ENCODE measurements around the gene SHISA5. TPM values are rescaled to one million over a fixed set of nuclear protein-coding genes. Genes with fewer than 3 reads are reported as not detected.

The SHISA5 gene
- total and polyA plus RNA-seq, 2 experiments from 2014 or later, result 192 to 369 TPM

- no peak overlapping the region for H3K4me3 ChIP-seq
- no peaks in the 10 kb centered on the region for H4K20me1 ChIP-seq (ENCODE audit: insufficient read depth, poor library complexity, severe bottlenecking)
- H3K27ac ChIP-seq, result no peak overlapping the region
- no peaks in the 10 kb centered on the region for H3K4me1 ChIP-seq (ENCODE audit: insufficient read depth)
- H3K79me2 ChIP-seq, result no peaks in the 10 kb centered on the region
- no peaks in the 10 kb centered on the region for H3K9me2 ChIP-seq (replicated peaks; ENCODE audit: insufficient read depth)
- H3K36me3 ChIP-seq (replicated peaks; ENCODE audit: insufficient read depth, low read depth), result no peaks in the 10 kb centered on the region
- H3K27me3 ChIP-seq, result no peaks in the 10 kb centered on the region
- H2AFZ ChIP-seq, result no peak overlapping the region
- TF ChIP-seq EZH2 (IDR thresholded peaks at IDR 0.05; ENCODE audit: borderline replicate concordance) (no peak), EZH2phosphoT487 (IDR thresholded peaks at IDR 0.05; ENCODE audit: low read depth, severe bottlenecking, unreplicated experiment) (no peak), CTCF (IDR thresholded peaks at IDR 0.05; ENCODE audit: poor library complexity) (no peak)
- no peak for DNase-seq (ENCODE audit: low spot score)
- WGBS (ENCODE audit: low lambda C conversion rate, missing lambda C conversion rate), result 94% methylated on average over 3 of the region's 3 CpGs
- no peaks in the 10 kb centered on the region for H3K9me3 ChIP-seq (ENCODE audit: low read depth)
- no peak overlapping the region for H3K4me2 ChIP-seq
These were observed 24.8 kb upstream of the SHISA5 start for GRCh38 chr3:48528754-48529153.

GRCh38 chr3:48528048-48528447, 24.1 kb upstream of the SHISA5 start:
- Histone ChIP-seq H3K4me1 (ENCODE audit: insufficient read depth) (no peaks in the 10 kb centered on the region), H3K36me3 (replicated peaks; ENCODE audit: insufficient read depth, low read depth) (no peaks in the 10 kb centered on the region), H3K27ac (no peak overlapping the region), H3K27me3 (no peaks in the 10 kb centered on the region), H3K79me2 (no peaks in the 10 kb centered on the region), H3K9me2 (replicated peaks; ENCODE audit: insufficient read depth) (no peaks in the 10 kb centered on the region), H3K9me3 (ENCODE audit: low read depth) (no peaks in the 10 kb centered on the region), H2AFZ (no peak overlapping the region), H3K4me2 (no peak overlapping the region), H3K4me3 (no peak overlapping the region), H4K20me1 (ENCODE audit: insufficient read depth, poor library complexity, severe bottlenecking) (no peaks in the 10 kb centered on the region)
- TF ChIP-seq CTCF (IDR thresholded peaks at IDR 0.05; ENCODE audit: poor library complexity), result no peak
- no peak for TF ChIP-seq EZH2 (IDR thresholded peaks at IDR 0.05; ENCODE audit: borderline replicate concordance)
- TF ChIP-seq EZH2phosphoT487 (IDR thresholded peaks at IDR 0.05; ENCODE audit: low read depth, severe bottlenecking, unreplicated experiment), result no peak
- WGBS (ENCODE audit: low lambda C conversion rate, missing lambda C conversion rate), result 97% methylated on average over 9 of the region's 9 CpGs
- DNase-seq (ENCODE audit: low spot score), result no peak

- Histone ChIP-seq H3K36me3 (replicated peaks; ENCODE audit: insufficient read depth, low read depth) (no peaks in the 10 kb centered on the region), H3K4me1 (ENCODE audit: insufficient read depth) (no peaks in the 10 kb centered on the region), H3K9me3 (ENCODE audit: low read depth) (no peaks in the 10 kb centered on the region), H3K4me3 (no peak overlapping the region), H4K20me1 (ENCODE audit: insufficient read depth, poor library complexity, severe bottlenecking) (no peaks in the 10 kb centered on the region), H2AFZ (no peak overlapping the region), H3K79me2 (no peaks in the 10 kb centered on the region), H3K9me2 (replicated peaks; ENCODE audit: insufficient read depth) (no peaks in the 10 kb centered on the region), H3K27me3 (no peaks in the 10 kb centered on the region), H3K27ac (no peak overlapping the region), H3K4me2 (no peak overlapping the region)
- 95% methylated on average over 9 of the region's 9 CpGs for WGBS (ENCODE audit: low lambda C conversion rate, missing lambda C conversion rate)
- no peak for TF ChIP-seq CTCF (IDR thresholded peaks at IDR 0.05; ENCODE audit: poor library complexity)
- TF ChIP-seq EZH2 (IDR thresholded peaks at IDR 0.05; ENCODE audit: borderline replicate concordance), result no peak
- TF ChIP-seq EZH2phosphoT487 (IDR thresholded peaks at IDR 0.05; ENCODE audit: low read depth, severe bottlenecking, unreplicated experiment), result no peak
- no peak for DNase-seq (ENCODE audit: low spot score)
These were observed 21.0 kb upstream of the SHISA5 start for GRCh38 chr3:48524970-48525369.

- Histone ChIP-seq H3K36me3 (replicated peaks; ENCODE audit: insufficient read depth, low read depth) (no peaks in the 10 kb centered on the region), H3K9me2 (replicated peaks; ENCODE audit: insufficient read depth) (no peaks in the 10 kb centered on the region)
These were observed 17.7 kb upstream of the SHISA5 start for GRCh38 chr3:48521635-48522034.

More at GRCh38 chr3:48521635-48522034, 17.7 kb upstream of the SHISA5 start:
- no peak overlapping the region for H3K4me3 ChIP-seq
- no peaks in the 10 kb centered on the region for H3K9me3 ChIP-seq (ENCODE audit: low read depth)
- H3K27me3 ChIP-seq, result no peaks in the 10 kb centered on the region
- no peak for DNase-seq (ENCODE audit: low spot score)
- H4K20me1 ChIP-seq (ENCODE audit: insufficient read depth, poor library complexity, severe bottlenecking), result no peaks in the 10 kb centered on the region
- H3K4me1 ChIP-seq (ENCODE audit: insufficient read depth), result no peaks in the 10 kb centered on the region
- H3K4me2 ChIP-seq, result no peak overlapping the region
- TF ChIP-seq CTCF (IDR thresholded peaks at IDR 0.05; ENCODE audit: poor library complexity) (no peak), EZH2phosphoT487 (IDR thresholded peaks at IDR 0.05; ENCODE audit: low read depth, severe bottlenecking, unreplicated experiment) (no peak), EZH2 (IDR thresholded peaks at IDR 0.05; ENCODE audit: borderline replicate concordance) (no peak)
- H3K27ac ChIP-seq, result no peak overlapping the region
- 97% methylated on average over 5 of the region's 6 CpGs for WGBS (ENCODE audit: low lambda C conversion rate, missing lambda C conversion rate)
- no peaks in the 10 kb centered on the region for H3K79me2 ChIP-seq
- no peak overlapping the region for H2AFZ ChIP-seq
